Measurements from ENCODE around the gene PCGF2.

DNA sequence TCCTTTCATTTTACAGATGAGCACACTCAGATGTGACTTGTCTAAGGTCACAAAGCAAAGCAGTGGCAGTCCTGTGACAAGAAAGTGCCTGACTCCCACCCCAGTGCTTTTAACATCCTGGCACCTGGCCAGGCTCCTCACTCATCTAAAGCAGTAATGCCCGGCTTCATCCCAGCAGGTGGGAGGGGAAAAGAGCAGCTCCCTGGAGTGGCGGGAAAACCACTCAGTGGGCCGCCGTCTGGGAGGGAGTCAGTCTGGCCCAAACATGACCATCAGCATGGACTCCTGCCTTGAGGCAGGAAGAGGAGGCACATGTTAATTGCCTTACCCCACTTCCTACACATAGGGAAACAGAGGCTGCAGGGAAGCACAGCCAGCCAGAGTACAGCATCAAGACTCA is 2.6 kb downstream of the PCGF2 start:
- TF ChIP-seq, protein P1, sequence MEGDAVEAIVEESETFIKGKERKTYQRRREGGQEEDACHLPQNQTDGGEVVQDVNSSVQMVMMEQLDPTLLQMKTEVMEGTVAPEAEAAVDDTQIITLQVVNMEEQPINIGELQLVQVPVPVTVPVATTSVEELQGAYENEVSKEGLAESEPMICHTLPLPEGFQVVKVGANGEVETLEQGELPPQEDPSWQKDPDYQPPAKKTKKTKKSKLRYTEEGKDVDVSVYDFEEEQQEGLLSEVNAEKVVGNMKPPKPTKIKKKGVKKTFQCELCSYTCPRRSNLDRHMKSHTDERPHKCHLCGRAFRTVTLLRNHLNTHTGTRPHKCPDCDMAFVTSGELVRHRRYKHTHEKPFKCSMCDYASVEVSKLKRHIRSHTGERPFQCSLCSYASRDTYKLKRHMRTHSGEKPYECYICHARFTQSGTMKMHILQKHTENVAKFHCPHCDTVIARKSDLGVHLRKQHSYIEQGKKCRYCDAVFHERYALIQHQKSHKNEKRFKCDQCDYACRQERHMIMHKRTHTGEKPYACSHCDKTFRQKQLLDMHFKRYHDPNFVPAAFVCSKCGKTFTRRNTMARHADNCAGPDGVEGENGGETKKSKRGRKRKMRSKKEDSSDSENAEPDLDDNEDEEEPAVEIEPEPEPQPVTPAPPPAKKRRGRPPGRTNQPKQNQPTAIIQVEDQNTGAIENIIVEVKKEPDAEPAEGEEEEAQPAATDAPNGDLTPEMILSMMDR (IDR thresholded peaks at IDR 0.05): no peak
- no peak for TF ChIP-seq POLR2A (IDR thresholded peaks at IDR 0.05)
